NCI-H524 (cell line): ENCODE results near the gene ARID1B.
"Not testable (repeated sequence)": the region's sequence is repeated elsewhere in the genome, so short reads cannot be mapped to it uniquely, and the experiment has no call there.

Experiments
- DNase-seq, 2 experiments: peaks; one replicate each; lab custom pipeline; 2025; lab: John Stamatoyannopoulos, UW

The ARID1B gene

GRCh38 chr6:156960525-156960924 is 183.3 kb downstream of the ARID1B start:
- no peak for DNase-seq

- DNase-seq: no peak
Measured at GRCh38 chr6:156961282-156961892, 184.2 kb downstream of the ARID1B start.

- DNase-seq: no peak
Measured at GRCh38 chr6:156963712-156964700, 186.8 kb downstream of the ARID1B start.

GRCh38 chr6:156967852-156968251 is 190.7 kb downstream of the ARID1B start:
- DNase-seq: no peak

- no peak for DNase-seq
Measured at GRCh38 chr6:156969233-156969632, 192.1 kb downstream of the ARID1B start.

GRCh38 chr6:156970595-156971112 is 193.5 kb downstream of the ARID1B start:
- DNase-seq: no peak

- no peak for DNase-seq
Measured at GRCh38 chr6:156971153-156971885, 194.1 kb downstream of the ARID1B start.

- DNase-seq: no peak
Measured at GRCh38 chr6:156972145-156972544, 195.0 kb downstream of the ARID1B start.

- DNase-seq: no peak
Measured at GRCh38 chr6:156974830-156975261, 197.7 kb downstream of the ARID1B start.

GRCh38 chr6:156975414-156975813 is 198.2 kb downstream of the ARID1B start:
- DNase-seq: no peak

- DNase-seq: peak; percentile 19 to 69
Measured at GRCh38 chr6:156976216-156977127, 199.3 kb downstream of the ARID1B start.

- DNase-seq: peak; percentile 37 to 66
Measured at GRCh38 chr6:156977527-156978291, 200.5 kb downstream of the ARID1B start.

- DNase-seq: no peak
Measured at GRCh38 chr6:156978948-156979347, 201.8 kb downstream of the ARID1B start.

- peak; percentile 82 to 90 for DNase-seq
Measured at GRCh38 chr6:156980515-156980914, 203.3 kb downstream of the ARID1B start.

GRCh38 chr6:156980948-156981347 is 203.8 kb downstream of the ARID1B start:
- peak in 1 of 2 experiments; percentile 38 for DNase-seq

- DNase-seq: no peak
Measured at GRCh38 chr6:156982168-156982567, 205.0 kb downstream of the ARID1B start.

- not testable (repeated sequence) for DNase-seq
Measured at GRCh38 chr6:156982864-156983263, 205.7 kb downstream of the ARID1B start.

- no peak for DNase-seq
Measured at GRCh38 chr6:156984178-156984738, 207.1 kb downstream of the ARID1B start.

GRCh38 chr6:156985309-156985708 is 208.1 kb downstream of the ARID1B start:
- no peak for DNase-seq
